K562 (cell line): ENCODE measurements around the gene L3HYPDH.

Experiments used
- E2F5 ChIP-seq: sonication (generic); formaldehyde crosslinking; IDR thresholded peaks from 2 replicates; pipeline ENCODE4 v1.8.0; 2022; ENCODE audit warnings: mild to moderate bottlenecking, missing genetic modification reagents
- SMAD3 ChIP-seq: fragments of 450-650 bp; formaldehyde crosslinking; conservative IDR thresholded peaks from 2 replicates; pipeline ENCODE4 v1.4.0; 2020; ENCODE audit warnings: mild to moderate bottlenecking
- ZNF274 ChIP-seq: IDR thresholded peaks from 2 replicates; pipeline ENCODE4 v1.6.1; 2011; ENCODE audit warnings: low read depth, mild to moderate bottlenecking, low read length, moderate library complexity, borderline replicate concordance

GRCh38 chr14:59492384-59492783 is 8.2 kb upstream of the L3HYPDH start:
- no peak for TF ChIP-seq E2F5 (CRISPR knock-in tag)
- no peak for TF ChIP-seq SMAD3 (CRISPR knock-in tag)
- TF ChIP-seq ZNF274 = no peak
